Measurements from ENCODE around the gene OR2T5.
"Not testable (repeated sequence)": the region's sequence is repeated elsewhere in the genome, so short reads cannot be mapped to it uniquely, and the experiment has no call there.

OR2T5 gene

GRCh38 chr1:248507773-248508172 is 19.4 kb downstream of the OR2T5 start, which contains the start of gene OR2G6:
Gene OR2G6 (plus strand): TSS chr1:248508073. CDS start chr1:248521647, 13,574 bp downstream.
- not testable (repeated sequence) for DNase-seq

GRCh38 chr1:248510217-248510616 is 21.8 kb downstream of the OR2T5 start:
- DNase-seq: not testable (repeated sequence)

GRCh38 chr1:248521856-248522255 is 33.5 kb downstream of the OR2T5 start:
- DNase-seq: no peak

GRCh38 chr1:248537449-248537848 is 49.1 kb downstream of the OR2T5 start:
- not testable (repeated sequence) for DNase-seq

Data from NCI-H1105 (cell line).